Activated B cell treated with CpG ODN at 0.5 μM for 24 hours (primary cell): ENCODE data around the gene ANKRD27. TPM values are rescaled to one million over a fixed set of nuclear protein-coding genes. Genes with fewer than 3 reads are reported as not detected.
"Not testable (repeated sequence)": the region's sequence is repeated elsewhere in the genome, so short reads cannot be mapped to it uniquely, and the experiment has no call there.

ENCODE experiments used
- ATAC-seq: fragments of 200-7000 bp; cut with Tn5 transposase; one replicate; pipeline ENCODE4 v1.10.0; 2021; ENCODE audit warnings: low read depth, mild to moderate bottlenecking, moderate library complexity
- CTCF ChIA-PET: fragments of 350-600 bp; sonication (Branson Sonifier 250); formaldehyde crosslinking; loops from one replicate; lab custom pipeline; 2021; ENCODE audit warnings: antibody characterized with exemption; lab: Charles Lee
- POLR2A ChIA-PET: fragments of 350-600 bp; sonication (Branson Sonifier 250); formaldehyde crosslinking; loops from one replicate; lab custom pipeline; 2021; ENCODE audit warnings: antibody characterized with exemption; lab: Charles Lee
- DNase-seq: peaks from one replicate; pipeline ENCODE4 v3.0.0; 2022
- H3K27ac Mint-ChIP-seq: one replicate; pipeline ENCODE4 v1.8.0; 2020; ENCODE audit warnings: mixed read lengths
- H3K27me3 Mint-ChIP-seq: one replicate; pipeline ENCODE4 v1.8.0; 2021; ENCODE audit warnings: mixed read lengths
- H3K36me3 Mint-ChIP-seq: one replicate; pipeline ENCODE4 v1.8.0; 2021; ENCODE audit warnings: low read depth, mixed read lengths
- H3K4me1 Mint-ChIP-seq: one replicate; pipeline ENCODE4 v1.8.0; 2021; ENCODE audit warnings: mixed read lengths
- H3K4me3 Mint-ChIP-seq: one replicate; pipeline ENCODE4 v1.8.0; 2020; ENCODE audit warnings: mild to moderate bottlenecking, mixed read lengths
- H3K9me3 Mint-ChIP-seq: one replicate; pipeline ENCODE4 v1.8.0; 2020; ENCODE audit warnings: mixed read lengths
- intact Hi-C: fragments of 100-400 bp; cut with micrococcal nuclease; formaldehyde crosslinking; loops from one replicate; pipeline ENCODE4 v1.15.1; 2024
- total RNA-seq: library from RNA; stranded (reverse); gene quantifications from 2 replicates; pipeline ENCODE4 v1.2.3, GENCODE V29; 2022
- TF ChIP-seq, protein P1 (sequence below): fragments of 200-600 bp; IDR thresholded peaks from one replicate; pipeline ENCODE4 v1.8.0; 2022; ENCODE audit warnings: antibody characterized with exemption, mild to moderate bottlenecking

ANKRD27 gene
- total RNA-seq, 1 donor from 2014 or later = 44.7 TPM

DNA sequence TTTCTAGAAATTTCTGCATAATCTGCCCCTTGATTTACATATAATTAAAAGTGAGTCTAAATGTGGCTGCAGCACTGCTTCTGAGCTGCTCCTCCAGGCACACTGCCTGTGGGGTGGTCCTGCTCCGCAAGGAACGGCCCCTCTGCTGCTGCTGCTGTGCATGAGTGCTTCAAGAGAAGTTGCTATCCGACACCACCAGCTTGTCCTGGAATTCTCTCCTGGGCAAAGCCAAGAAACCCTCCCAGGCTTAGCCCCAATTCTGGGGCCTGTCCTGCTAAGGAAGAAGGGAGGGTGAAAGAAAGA lies 101.5 kb downstream of the ANKRD27 start:
- Mint-ChIP-seq H3K27ac (no peak overlapping the region), H3K4me1 (no peaks in the 10 kb centered on the region), H3K9me3 (peaks cover 1% of the 10 kb centered on the region), H3K4me3 (no peak overlapping the region), H3K27me3 (peaks cover 23% of the 10 kb centered on the region), H3K36me3 (no peaks in the 10 kb centered on the region)
- ChIA-PET CTCF (no interaction called here), POLR2A (no interaction called here)
- DNase-seq (no peak), ATAC-seq (no peak)
- intact Hi-C loops = loop anchor here (5.0 to 10.0 kb wide), 2 partner anchors 1789 to 1891 kb away; no protein-coding TSS in a partner anchor
- TF ChIP-seq, protein P1, sequence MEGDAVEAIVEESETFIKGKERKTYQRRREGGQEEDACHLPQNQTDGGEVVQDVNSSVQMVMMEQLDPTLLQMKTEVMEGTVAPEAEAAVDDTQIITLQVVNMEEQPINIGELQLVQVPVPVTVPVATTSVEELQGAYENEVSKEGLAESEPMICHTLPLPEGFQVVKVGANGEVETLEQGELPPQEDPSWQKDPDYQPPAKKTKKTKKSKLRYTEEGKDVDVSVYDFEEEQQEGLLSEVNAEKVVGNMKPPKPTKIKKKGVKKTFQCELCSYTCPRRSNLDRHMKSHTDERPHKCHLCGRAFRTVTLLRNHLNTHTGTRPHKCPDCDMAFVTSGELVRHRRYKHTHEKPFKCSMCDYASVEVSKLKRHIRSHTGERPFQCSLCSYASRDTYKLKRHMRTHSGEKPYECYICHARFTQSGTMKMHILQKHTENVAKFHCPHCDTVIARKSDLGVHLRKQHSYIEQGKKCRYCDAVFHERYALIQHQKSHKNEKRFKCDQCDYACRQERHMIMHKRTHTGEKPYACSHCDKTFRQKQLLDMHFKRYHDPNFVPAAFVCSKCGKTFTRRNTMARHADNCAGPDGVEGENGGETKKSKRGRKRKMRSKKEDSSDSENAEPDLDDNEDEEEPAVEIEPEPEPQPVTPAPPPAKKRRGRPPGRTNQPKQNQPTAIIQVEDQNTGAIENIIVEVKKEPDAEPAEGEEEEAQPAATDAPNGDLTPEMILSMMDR = no peak

DNA sequence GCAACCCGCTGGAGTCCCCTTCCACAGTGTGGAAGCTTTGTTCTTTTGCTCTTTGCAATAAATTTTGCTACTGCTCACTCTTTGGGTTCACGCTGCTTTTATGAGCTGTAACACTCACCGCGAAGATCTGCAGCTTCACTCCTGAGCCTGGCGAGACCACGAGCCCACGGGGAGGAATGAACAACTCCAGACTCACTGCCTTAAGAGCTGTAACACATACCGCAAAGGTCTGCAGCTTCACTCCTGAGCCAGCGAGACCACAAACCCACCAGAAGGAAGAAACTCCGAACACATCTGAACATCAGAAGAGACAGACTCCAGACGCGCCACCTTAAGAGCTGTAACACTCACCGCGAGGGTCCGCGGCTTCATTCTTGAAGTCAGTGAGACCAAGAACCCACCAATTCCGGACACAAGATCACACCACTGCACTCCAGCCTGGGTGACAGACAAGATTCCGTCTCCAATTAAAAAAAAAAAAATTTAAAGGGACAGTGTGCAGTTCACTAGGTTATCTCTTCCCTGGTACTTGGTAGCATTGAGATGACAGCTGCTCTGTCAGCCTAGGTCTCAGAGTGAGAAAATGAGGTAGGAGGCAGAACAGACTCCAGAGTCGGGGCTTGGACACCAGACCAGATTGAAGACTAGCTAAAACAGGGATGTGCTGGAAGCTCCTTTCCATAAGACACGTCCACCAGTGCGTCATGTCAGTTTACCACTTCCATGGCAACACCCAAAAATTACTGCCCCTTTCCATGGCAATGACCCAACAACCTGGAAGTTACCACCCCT lies 102.1 kb downstream of the ANKRD27 start:
- CTCF ChIA-PET, H3K36me3 Mint-ChIP-seq, POLR2A ChIA-PET, H3K27ac Mint-ChIP-seq, H3K4me1 Mint-ChIP-seq, DNase-seq, H3K4me3 Mint-ChIP-seq, H3K9me3 Mint-ChIP-seq, ATAC-seq: not testable (repeated sequence)
- H3K27me3 Mint-ChIP-seq = peaks cover 23% of the 10 kb centered on the region
- intact Hi-C loops = loop anchor here (5.0 to 10.0 kb wide), 2 partner anchors 1788 to 1891 kb away; no protein-coding TSS in a partner anchor

DNA sequence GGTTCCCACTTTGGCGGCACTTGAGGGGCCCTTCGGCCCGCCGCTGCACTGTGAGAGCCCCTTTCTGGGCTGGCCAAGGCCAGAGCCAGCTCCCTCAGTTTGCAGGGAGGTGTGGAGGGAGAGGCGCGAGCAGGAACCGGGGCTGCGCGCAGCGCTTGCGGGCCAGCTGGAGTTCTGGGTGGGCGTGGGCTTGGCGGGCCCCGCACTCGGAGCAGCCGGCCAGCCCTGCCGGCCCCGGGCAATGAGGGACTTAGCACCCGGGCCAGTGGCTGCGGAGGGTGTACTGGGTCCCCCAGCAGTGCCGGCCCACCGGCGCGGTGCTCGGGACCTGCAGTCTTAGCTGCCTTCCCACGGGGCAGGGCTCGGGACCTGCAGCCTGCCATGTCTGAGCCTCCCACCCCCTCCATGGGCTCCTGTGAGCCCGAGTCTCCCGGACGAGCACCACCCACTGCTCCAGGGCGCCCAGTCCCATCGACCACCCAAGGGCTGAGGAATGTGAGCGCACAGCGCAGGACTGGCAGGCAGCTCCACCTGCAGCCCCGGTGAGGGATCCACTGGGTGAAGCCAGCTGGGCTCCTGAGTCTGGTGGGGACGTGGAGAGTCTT lies 103.4 kb downstream of the ANKRD27 start:
- H3K27ac Mint-ChIP-seq, H3K36me3 Mint-ChIP-seq, DNase-seq, POLR2A ChIA-PET, H3K4me3 Mint-ChIP-seq, CTCF ChIA-PET, H3K4me1 Mint-ChIP-seq, H3K9me3 Mint-ChIP-seq, ATAC-seq: not testable (repeated sequence)
- intact Hi-C loops = loop anchor here (5.0 to 10.0 kb wide), 2 partner anchors 1787 to 1889 kb away; no protein-coding TSS in a partner anchor
- peaks cover 23% of the 10 kb centered on the region for H3K27me3 Mint-ChIP-seq

DNA sequence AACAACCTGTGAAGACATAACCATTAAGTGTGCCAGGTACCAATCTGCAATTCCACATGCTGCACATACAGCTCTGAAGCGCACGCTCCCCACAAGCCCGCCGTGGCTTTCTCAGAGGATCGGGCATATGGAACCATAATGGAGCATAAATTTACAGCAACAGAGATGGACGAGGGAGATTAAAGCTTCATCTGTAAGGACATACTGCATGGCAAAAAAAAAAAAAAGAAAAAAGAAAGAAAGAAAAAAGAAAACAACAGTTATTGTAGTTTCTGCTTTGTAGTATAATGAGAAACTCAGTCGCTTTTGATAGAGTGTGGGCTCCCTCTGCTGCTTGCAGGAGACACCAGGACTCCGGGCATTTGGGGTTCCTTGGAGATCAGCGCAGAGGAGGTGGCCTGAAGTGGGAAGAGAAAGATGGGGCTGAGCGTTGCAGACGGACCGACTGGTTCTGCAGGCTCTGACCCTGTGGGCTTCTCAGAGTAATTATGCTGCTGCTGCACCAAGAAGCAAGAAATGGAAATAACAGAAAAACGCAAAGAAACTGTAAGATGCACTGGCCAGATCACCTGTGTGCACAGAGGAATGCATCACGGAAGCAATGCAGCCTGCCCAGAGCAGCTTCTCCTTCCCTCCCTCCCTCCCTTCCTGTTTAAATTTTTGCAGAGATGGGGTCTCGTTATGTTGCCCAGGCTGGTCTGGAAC lies 104.7 kb downstream of the ANKRD27 start:
- no peak overlapping the region for H3K4me3 Mint-ChIP-seq
- CTCF ChIA-PET = no interaction called here

DNA sequence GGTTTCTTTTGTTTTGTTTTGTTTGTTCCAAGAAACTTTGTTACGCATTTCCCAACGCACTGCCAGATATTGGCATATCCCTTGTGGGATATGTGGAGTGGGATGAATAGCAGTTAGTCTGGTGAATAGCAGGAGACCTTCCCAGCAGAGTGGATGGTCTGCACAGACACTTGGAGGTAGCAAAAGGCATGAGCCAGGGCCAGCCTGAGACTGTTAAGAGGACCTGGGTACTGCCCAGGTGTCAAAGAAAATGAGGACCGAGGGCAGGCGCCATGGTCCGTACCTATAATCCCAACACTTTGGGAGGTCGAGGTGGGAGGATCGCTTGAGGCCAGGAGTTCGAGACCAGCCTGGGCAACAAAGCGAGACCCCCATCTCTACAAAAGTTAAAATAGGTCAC lies 107.5 kb downstream of the ANKRD27 start:
- ChIA-PET CTCF (no interaction called here), POLR2A (no interaction called here)
- no peaks in the 10 kb centered on the region for H3K4me1 Mint-ChIP-seq
- DNase-seq (no peak), ATAC-seq (no peak)
- H3K4me3 Mint-ChIP-seq = no peak overlapping the region
- peaks cover 14% of the 10 kb centered on the region for H3K27me3 Mint-ChIP-seq
- TF ChIP-seq, protein P1 = no peak
- H3K27ac Mint-ChIP-seq = no peak overlapping the region
- no peaks in the 10 kb centered on the region for H3K36me3 Mint-ChIP-seq
- H3K9me3 Mint-ChIP-seq = no peaks in the 10 kb centered on the region
- intact Hi-C loops = no loop called here

More for the DNA sequence above, 104.7 kb downstream of the ANKRD27 start:
- H3K27me3 Mint-ChIP-seq = peaks cover 18% of the 10 kb centered on the region
- no peak overlapping the region for H3K27ac Mint-ChIP-seq
- POLR2A ChIA-PET = no interaction called here
- ATAC-seq (no peak), DNase-seq (no peak)
- no peaks in the 10 kb centered on the region for H3K36me3 Mint-ChIP-seq
- no peaks in the 10 kb centered on the region for H3K9me3 Mint-ChIP-seq
- intact Hi-C loops = loop anchor here (1.0 to 10.0 kb wide), 3 partner anchors 230 to 1888 kb away; no protein-coding TSS in a partner anchor
- no peaks in the 10 kb centered on the region for H3K4me1 Mint-ChIP-seq
- TF ChIP-seq, protein P1 = no peak
